Thymus (tissue), 11 donors: ENCODE data around the gene EIF3L. TPM values are rescaled to one million over a fixed set of nuclear protein-coding genes. Genes with fewer than 3 reads are reported as not detected.

Experiments used
- DNase-seq, 9 donors: peaks; one replicate each; pipeline ENCODE4 v3.0.0-alpha.2; 2013; ENCODE audit warnings: low spot score in 9 of 9, low read depth in 6 of 9, missing footprints in 1 of 9
- H3K27ac ChIP-seq, 2 donors: one replicate each; pipeline ENCODE4 v1.5.1; 2013; ENCODE audit warnings: control low read depth in 1 of 2, low read depth in 1 of 2, low read length in 1 of 2, mild to moderate bottlenecking in 1 of 2, moderate library complexity in 1 of 2
- H3K27me3 ChIP-seq, 2 donors: one replicate each; pipeline ENCODE4 v1.5.1; 2013; ENCODE audit warnings: low read length in 1 of 2; ENCODE audit not compliant: control insufficient read depth in 2 of 2, insufficient read depth in 1 of 2
- H3K36me3 ChIP-seq, 2 donors: one replicate each; pipeline ENCODE4 v1.5.1; 2013; ENCODE audit warnings: low read length in 1 of 2, mild to moderate bottlenecking in 1 of 2, moderate library complexity in 1 of 2; ENCODE audit not compliant: control insufficient read depth in 2 of 2, insufficient read depth in 2 of 2
- H3K4me1 ChIP-seq, 2 donors: one replicate each; pipeline ENCODE4 v1.5.1; 2013; ENCODE audit warnings: low read length in 2 of 2; ENCODE audit not compliant: control insufficient read depth in 2 of 2, insufficient read depth in 2 of 2
- H3K4me3 ChIP-seq, 2 donors: one replicate each; pipeline ENCODE4 v1.5.1; 2013; ENCODE audit warnings: low read length in 2 of 2, control low read depth in 1 of 2, mild to moderate bottlenecking in 1 of 2
- H3K9me3 ChIP-seq, 2 donors: one replicate each; pipeline ENCODE4 v1.5.1; 2013; ENCODE audit warnings: low read length in 1 of 2, mild to moderate bottlenecking in 1 of 2; ENCODE audit not compliant: control insufficient read depth in 2 of 2, insufficient read depth in 1 of 2
- WGBS: extraction: QIAGEN DNeasy Blood & Tissue Kit; methylation state at CpG from one replicate; pipeline ENCODE4 v1.1.7; 2013; 5-methylcytosine and 5-hydroxymethylcytosine counted together
- polyA plus RNA-seq: library from polyadenylated mRNA; stranded (reverse); fragments of 200-250 nt; gene quantifications from one replicate; pipeline ENCODE4 v1.2.3, GENCODE V29; 2013
- total RNA-seq: library from RNA; stranded (reverse); fragments of 120-200 nt; gene quantifications from one replicate; pipeline ENCODE4 v1.2.4, GENCODE V29; 2013
- donor health status: healthy.

EIF3L gene
- total and polyA plus RNA-seq, 2 donors: 302 to 698 TPM

- Histone ChIP-seq H3K9me3 (no peaks in the 10 kb centered on the region), H3K27me3 (no peaks in the 10 kb centered on the region), H3K4me3 (no peak overlapping the region), H3K36me3 (peaks cover 17 to 37% of the 10 kb centered on the region in 2 donors), H3K27ac (no peak overlapping the region), H3K4me1 (no peaks in the 10 kb centered on the region)
- DNase-seq: no peak
- 98% methylated on average over 7 of the region's 7 CpGs for WGBS
These were observed 77.1 kb downstream of the EIF3L start for GRCh38 chr22:37926358-37926757.

- no peaks in the 10 kb centered on the region for H3K9me3 ChIP-seq
- no peaks in the 10 kb centered on the region for H3K4me1 ChIP-seq
- no peak overlapping the region for H3K27ac ChIP-seq
- DNase-seq: no peak
- H3K36me3 ChIP-seq: peaks cover 14 to 41% of the 10 kb centered on the region in 2 donors
- H3K27me3 ChIP-seq: no peaks in the 10 kb centered on the region
- 97% methylated on average over 32 of the region's 32 CpGs for WGBS
- H3K4me3 ChIP-seq: no peak overlapping the region
These were observed 77.8 kb downstream of the EIF3L start for GRCh38 chr22:37926771-37927636.

DNA sequence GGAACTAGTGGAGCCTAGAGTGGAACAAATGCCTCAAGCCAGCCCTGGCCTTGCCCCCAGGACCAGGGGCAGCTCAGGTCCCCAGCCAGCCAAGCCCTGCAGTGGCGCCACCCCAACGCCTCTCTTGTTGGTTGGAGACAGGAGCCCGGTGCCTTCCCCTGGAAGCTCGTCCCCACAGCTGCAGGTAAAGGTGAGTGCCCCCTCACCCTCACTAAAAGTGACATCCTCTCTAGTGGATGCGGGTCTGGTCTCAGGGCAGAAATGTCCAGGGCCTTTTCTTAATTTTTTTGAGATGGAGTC, 78.4 kb downstream of the EIF3L start:
- no peak overlapping the region for H3K4me3 ChIP-seq
- no peak for DNase-seq
- 97% methylated on average over 5 of the region's 5 CpGs for WGBS
- no peaks in the 10 kb centered on the region for H3K27me3 ChIP-seq
- no peak overlapping the region for H3K27ac ChIP-seq
- H3K4me1 ChIP-seq: no peaks in the 10 kb centered on the region
- peaks cover 16 to 47% of the 10 kb centered on the region in 2 donors for H3K36me3 ChIP-seq
- no peaks in the 10 kb centered on the region for H3K9me3 ChIP-seq

GRCh38 chr22:37929390-37929789, 80.2 kb downstream of the EIF3L start:
- Histone ChIP-seq H3K9me3 (no peaks in the 10 kb centered on the region), H3K27ac (no peak overlapping the region), H3K36me3 (peaks cover 19 to 48% of the 10 kb centered on the region in 2 donors), H3K4me1 (peaks cover 3 to 8% of the 10 kb centered on the region in 2 donors), H3K4me3 (no peak overlapping the region), H3K27me3 (no peaks in the 10 kb centered on the region)
- no peak for DNase-seq
- WGBS: 98% methylated on average over 5 of the region's 5 CpGs

- no peaks in the 10 kb centered on the region for H3K27me3 ChIP-seq
- peaks cover 3 to 8% of the 10 kb centered on the region in 2 donors for H3K4me1 ChIP-seq
- 96% methylated on average over 11 of the region's 11 CpGs for WGBS
- H3K27ac ChIP-seq: no peak overlapping the region
- DNase-seq: no peak
- H3K4me3 ChIP-seq: no peak overlapping the region
- peaks cover 19 to 39% of the 10 kb centered on the region in 2 donors for H3K36me3 ChIP-seq
- H3K9me3 ChIP-seq: no peaks in the 10 kb centered on the region
These were observed 81.2 kb downstream of the EIF3L start for GRCh38 chr22:37930270-37930951.

- Histone ChIP-seq H3K36me3 (peaks cover 19 to 33% of the 10 kb centered on the region in 2 donors), H3K4me1 (peaks cover 3 to 8% of the 10 kb centered on the region in 2 donors), H3K9me3 (no peaks in the 10 kb centered on the region), H3K4me3 (no peak overlapping the region), H3K27ac (no peak overlapping the region), H3K27me3 (no peaks in the 10 kb centered on the region)
- DNase-seq: no peak
- WGBS: 96% methylated on average over 2 of the region's 2 CpGs
These were observed 81.8 kb downstream of the EIF3L start for GRCh38 chr22:37930952-37931440.

DNA sequence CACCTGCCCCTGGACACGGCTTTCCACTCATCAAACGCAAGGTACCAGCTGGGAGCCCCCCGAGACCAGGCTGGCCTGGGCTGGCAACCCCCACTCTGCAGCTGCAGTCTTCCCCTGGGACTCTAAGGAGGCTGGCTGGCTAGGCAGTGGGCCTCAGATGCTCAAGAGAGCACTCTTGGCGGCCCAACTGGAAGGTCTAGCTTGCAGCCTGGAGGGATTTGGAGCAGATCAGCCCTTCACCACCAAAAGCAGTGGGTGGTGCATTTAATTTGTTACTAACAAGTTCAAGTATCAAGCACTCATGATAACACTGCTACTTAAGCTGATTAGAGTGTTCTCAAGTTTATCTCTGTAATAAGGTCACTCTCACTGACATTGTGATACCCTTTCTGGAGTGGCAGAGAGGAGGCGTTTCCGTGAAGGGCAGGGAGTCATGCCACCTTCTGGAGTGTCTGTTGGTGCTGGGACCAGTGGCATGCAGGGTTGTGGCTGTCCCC, 82.7 kb downstream of the EIF3L start:
- peaks cover 3 to 8% of the 10 kb centered on the region in 2 donors for H3K4me1 ChIP-seq
- no peaks in the 10 kb centered on the region for H3K27me3 ChIP-seq
- peaks cover 16 to 27% of the 10 kb centered on the region in 2 donors for H3K36me3 ChIP-seq
- no peaks in the 10 kb centered on the region for H3K9me3 ChIP-seq
- no peak for DNase-seq
- H3K27ac ChIP-seq: no peak overlapping the region
- 97% methylated on average over 6 of the region's 6 CpGs for WGBS
- no peak overlapping the region for H3K4me3 ChIP-seq

- Histone ChIP-seq H3K4me1 (peaks cover 3 to 8% of the 10 kb centered on the region in 2 donors), H3K36me3 (peaks cover 14 to 27% of the 10 kb centered on the region in 2 donors), H3K27me3 (no peaks in the 10 kb centered on the region), H3K4me3 (no peak overlapping the region), H3K27ac (no peak overlapping the region), H3K9me3 (no peaks in the 10 kb centered on the region)
- 97% methylated on average over 10 of the region's 10 CpGs for WGBS
- DNase-seq: no peak
These were observed 83.2 kb downstream of the EIF3L start for GRCh38 chr22:37932401-37932800.
